ENCODE measurements around the gene RGS13. TPM values are rescaled to one million over a fixed set of nuclear protein-coding genes. Genes with fewer than 3 reads are reported as not detected.

Gene RGS13
- total and polyA plus RNA-seq, 7 donors: 0.03 to 0.25 (median 0.11) TPM; not detected in 2

- ATAC-seq: no peak
- intact Hi-C loops (cut with DNase I): no loop called here
- no peak for DNase-seq
- no peaks in the 10 kb centered on the region for H3K36me3 ChIP-seq (ENCODE audit: insufficient read depth in 1 of 2, low read depth in 1 of 2)
- no peak overlapping the region for H3K4me3 ChIP-seq
- H3K27me3 ChIP-seq (ENCODE audit: insufficient read depth in 3 of 3, low read length in 2 of 3): no peaks in the 10 kb centered on the region
- no peak for TF ChIP-seq CTCF (IDR thresholded peaks at IDR 0.05)
- no peaks in the 10 kb centered on the region for H3K9me3 ChIP-seq
- H3K27ac ChIP-seq: no peak overlapping the region
- WGBS, 3 donors: 95 to 98% (median 95%) methylated on average over 1 of the region's 1 CpG
- no peaks in the 10 kb centered on the region for H3K4me1 ChIP-seq
Observed at GRCh38 chr1:192615055-192615454, 20.9 kb upstream of the RGS13 start.

DNA sequence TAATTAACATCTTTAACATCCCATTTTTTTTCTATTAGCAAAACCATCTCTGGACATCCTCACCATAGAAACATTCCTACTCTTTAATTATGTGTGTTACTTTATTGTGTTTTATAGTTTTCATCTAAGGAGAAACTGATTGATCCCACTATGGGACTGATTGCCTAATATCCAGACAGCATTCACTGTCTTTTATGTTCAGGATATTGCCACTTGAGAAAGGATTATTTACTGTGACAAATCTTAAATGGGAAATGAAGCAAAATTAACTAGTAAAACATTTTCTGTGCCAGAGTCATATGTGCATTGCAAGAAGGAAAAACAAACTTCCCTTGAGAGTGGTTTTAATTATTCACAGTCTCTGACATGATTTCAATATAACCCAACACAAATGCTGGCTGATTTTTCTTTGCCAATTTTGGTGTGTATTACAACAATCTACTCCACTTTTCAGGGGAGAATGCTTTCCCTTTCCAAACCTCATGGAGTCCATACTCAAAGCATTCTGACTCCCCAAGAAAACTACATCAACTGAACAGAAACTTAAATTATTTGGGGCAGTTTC lies 15.8 kb upstream of the RGS13 start:
- Histone ChIP-seq H3K4me1 (no peaks in the 10 kb centered on the region), H3K36me3 (ENCODE audit: insufficient read depth in 1 of 2, low read depth in 1 of 2) (no peaks in the 10 kb centered on the region), H3K4me3 (no peak overlapping the region), H3K27ac (no peak overlapping the region), H3K9me3 (no peaks in the 10 kb centered on the region), H3K27me3 (ENCODE audit: insufficient read depth in 3 of 3, low read length in 2 of 3) (no peaks in the 10 kb centered on the region)
- DNase-seq: no peak
- ATAC-seq: no peak
- intact Hi-C loops (cut with DNase I): loop anchor here in 1 of 2 donors (1.0 kb wide), 1 partner anchor 181 kb away; no protein-coding TSS in a partner anchor
- TF ChIP-seq CTCF (IDR thresholded peaks at IDR 0.05): no peak

DNA sequence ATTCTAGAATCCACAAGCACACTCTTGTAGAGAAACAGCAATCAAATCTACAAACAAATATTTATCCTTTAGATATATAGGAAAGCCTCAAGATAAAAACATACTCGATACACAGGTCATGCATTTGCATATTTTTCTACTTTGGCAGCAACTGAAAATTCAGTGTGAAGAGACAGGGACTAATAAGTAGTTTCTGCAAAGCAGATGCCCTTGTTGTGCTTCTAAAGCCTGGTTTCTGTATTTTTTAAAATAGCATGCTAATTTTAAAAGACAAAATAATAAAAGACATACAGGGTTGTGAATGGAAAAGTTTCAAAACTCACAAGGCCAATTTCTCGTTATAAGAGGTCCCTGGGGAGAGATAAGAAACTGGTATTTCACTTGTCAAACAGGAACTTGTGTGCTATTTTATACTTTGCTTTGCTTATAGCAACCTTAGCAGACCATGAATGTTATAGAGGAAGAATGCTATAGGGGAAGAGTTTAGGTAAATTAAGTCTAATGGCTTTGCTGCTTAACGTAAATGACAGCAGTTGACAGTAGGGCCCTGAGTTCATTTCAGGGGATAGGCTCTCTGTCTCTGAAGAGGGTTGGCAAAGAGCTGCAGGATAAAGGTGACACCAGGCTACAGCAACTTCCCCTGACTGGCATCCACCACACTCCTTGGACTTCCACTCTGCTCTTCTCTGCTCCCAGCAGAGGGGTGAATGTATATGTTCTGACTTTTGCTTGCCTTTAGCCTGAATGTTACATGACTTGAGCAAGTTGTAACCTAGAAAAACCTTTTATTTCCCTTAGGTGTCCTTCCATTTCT lies 9.4 kb upstream of the RGS13 start:
- H3K4me3 ChIP-seq: no peak overlapping the region
- TF ChIP-seq CTCF (IDR thresholded peaks at IDR 0.05): no peak
- H3K9me3 ChIP-seq: no peaks in the 10 kb centered on the region
- H3K27me3 ChIP-seq (ENCODE audit: insufficient read depth in 3 of 3, low read length in 2 of 3): no peaks in the 10 kb centered on the region
- H3K4me1 ChIP-seq: no peaks in the 10 kb centered on the region
- no peak for DNase-seq
- intact Hi-C loops (cut with DNase I): no loop called here
- no peak for ATAC-seq
- no peak overlapping the region for H3K27ac ChIP-seq
- WGBS, 3 donors: 35 to 54% (median 49%) methylated on average over 3 of the region's 3 CpGs
- H3K36me3 ChIP-seq (ENCODE audit: insufficient read depth in 1 of 2, low read depth in 1 of 2): no peaks in the 10 kb centered on the region

DNA sequence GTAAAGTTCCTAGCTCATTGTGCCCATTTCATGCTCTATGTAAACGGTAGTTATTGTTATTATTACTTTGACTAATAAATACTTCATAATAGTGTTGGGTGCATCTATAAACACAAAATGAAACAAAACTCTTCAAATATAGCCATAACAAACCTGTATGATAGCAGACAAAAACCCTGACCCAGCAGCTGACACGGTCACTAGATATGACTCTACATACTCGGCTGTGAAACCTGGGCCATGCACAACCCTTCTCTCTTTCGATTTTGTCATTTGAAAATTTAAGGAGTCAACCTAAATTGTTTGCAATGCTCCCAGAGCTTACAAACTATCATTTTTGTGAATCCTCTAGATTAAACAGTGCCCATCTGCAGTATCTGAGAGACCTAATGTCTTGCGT lies 8.0 kb upstream of the RGS13 start:
- Histone ChIP-seq H3K27me3 (ENCODE audit: insufficient read depth in 3 of 3, low read length in 2 of 3) (no peaks in the 10 kb centered on the region), H3K4me3 (no peak overlapping the region), H3K4me1 (no peaks in the 10 kb centered on the region), H3K36me3 (ENCODE audit: insufficient read depth in 1 of 2, low read depth in 1 of 2) (no peaks in the 10 kb centered on the region), H3K27ac (no peak overlapping the region), H3K9me3 (no peaks in the 10 kb centered on the region)
- no peak for TF ChIP-seq CTCF (IDR thresholded peaks at IDR 0.05)
- whole genome bisulfite sequencing, 3 donors: 89 to 94% (median 90%) methylated on average over 5 of the region's 5 CpGs
- DNase-seq (no peak), ATAC-seq (no peak)
- intact Hi-C loops (cut with DNase I): no loop called here
